Mesenchymal stem cell (in vitro differentiated cells and primary cell): ENCODE measurements around the gene FARS2.

Experiments used
- DNase-seq: peaks from one replicate; pipeline ENCODE4 v3.0.0-alpha.2; 2013
- H2AFZ ChIP-seq: one replicate; pipeline ENCODE4 v1.6.1; 2013; ENCODE audit warnings: low read depth, mild to moderate bottlenecking, control low read depth, inconsistent platforms, low read length, moderate library complexity
- H2AK5ac ChIP-seq: 2 replicates; pipeline ENCODE4 v1.6.1; 2013; ENCODE audit warnings: low read length, moderate library complexity, mild to moderate bottlenecking, inconsistent platforms; ENCODE audit not compliant: severe bottlenecking
- H2BK120ac ChIP-seq: one replicate; pipeline ENCODE4 v1.6.1; 2013; ENCODE audit warnings: low read depth, mild to moderate bottlenecking, inconsistent platforms, low read length, moderate library complexity
- H2BK12ac ChIP-seq, 2 experiments: one replicate each; pipeline ENCODE4 v1.6.1; 2013; ENCODE audit warnings: inconsistent platforms in 2 of 2, low read length in 2 of 2, mild to moderate bottlenecking in 2 of 2, moderate library complexity in 2 of 2, control low read depth in 1 of 2
- H2BK15ac ChIP-seq: one replicate; pipeline ENCODE4 v1.6.1; 2013; ENCODE audit warnings: mild to moderate bottlenecking, low read depth, inconsistent platforms; ENCODE audit not compliant: poor library complexity, severe bottlenecking
- H2BK5ac ChIP-seq: 2 replicates; pipeline ENCODE4 v1.6.1; 2013; ENCODE audit warnings: low read depth, mild to moderate bottlenecking, low read length, control low read depth, inconsistent platforms; ENCODE audit not compliant: poor library complexity, severe bottlenecking
- H3K14ac ChIP-seq, 2 experiments: one replicate each; pipeline ENCODE4 v1.6.1; 2013; ENCODE audit warnings: inconsistent platforms in 2 of 2, low read length in 2 of 2, control low read depth in 1 of 2, mild to moderate bottlenecking in 1 of 2, moderate library complexity in 1 of 2
- H3K18ac ChIP-seq, 2 experiments: one replicate each; pipeline ENCODE4 v1.6.1; 2013; ENCODE audit warnings: inconsistent platforms in 2 of 2, low read length in 2 of 2, control low read depth in 1 of 2, low read depth in 1 of 2, mild to moderate bottlenecking in 1 of 2
- H3K23ac ChIP-seq, 2 experiments: one replicate each; pipeline ENCODE4 v1.6.1; 2013; ENCODE audit warnings: inconsistent platforms in 2 of 2, low read length in 2 of 2, mild to moderate bottlenecking in 2 of 2, moderate library complexity in 2 of 2, control low read depth in 1 of 2
- H3K27ac ChIP-seq: 2 replicates; pipeline ENCODE4 v1.5.1; 2013; ENCODE audit warnings: mild to moderate bottlenecking, moderate library complexity, low read length, control low read depth, inconsistent platforms; ENCODE audit not compliant: poor library complexity, severe bottlenecking
- H3K27me3 ChIP-seq, 2 experiments: 2 replicates each; pipeline versions ENCODE4 v1.6.1 to v1.7.0; 2013; ENCODE audit warnings: low read length in 2 of 2, mild to moderate bottlenecking in 2 of 2, moderate library complexity in 2 of 2, control low read depth in 1 of 2, inconsistent platforms in 1 of 2; ENCODE audit not compliant: control insufficient read depth in 1 of 2, insufficient read depth in 1 of 2
- H3K36me3 ChIP-seq, 2 experiments: 2 replicates each; pipeline versions ENCODE4 v1.6.1 to v1.7.0; 2013; ENCODE audit warnings: low read length in 2 of 2, control low read depth in 1 of 2, inconsistent platforms in 1 of 2, low read depth in 1 of 2, mild to moderate bottlenecking in 1 of 2; ENCODE audit not compliant: insufficient read depth in 2 of 2, control insufficient read depth in 1 of 2
- H3K4ac ChIP-seq, 2 experiments: one replicate each; pipeline ENCODE4 v1.6.1; 2013; ENCODE audit warnings: inconsistent platforms in 2 of 2, low read length in 2 of 2, mild to moderate bottlenecking in 2 of 2, moderate library complexity in 2 of 2, control low read depth in 1 of 2, low read depth in 1 of 2
- H3K4me1 ChIP-seq: 2 replicates; pipeline ENCODE4 v1.6.1; 2013; ENCODE audit warnings: low read depth, low read length, control low read depth; ENCODE audit not compliant: control insufficient read depth, insufficient read depth
- H3K4me2 ChIP-seq: 2 replicates; pipeline ENCODE4 v1.6.1; 2013; ENCODE audit warnings: low read length, mild to moderate bottlenecking, inconsistent platforms; ENCODE audit not compliant: poor library complexity, severe bottlenecking
- H3K4me3 ChIP-seq, 2 experiments: 2 replicates each; pipeline versions ENCODE4 v1.5.1 to v1.7.0; 2013; ENCODE audit warnings: low read length in 2 of 2, mild to moderate bottlenecking in 2 of 2, control low read depth in 1 of 2, low read depth in 1 of 2; ENCODE audit not compliant: insufficient read depth in 1 of 2
- H3K79me1 ChIP-seq: replicated peaks from 2 replicates; pipeline ENCODE4 v1.6.1; 2013; ENCODE audit warnings: mild to moderate bottlenecking, control low read depth, low read length, inconsistent platforms; ENCODE audit not compliant: poor library complexity, severe bottlenecking
- H3K9ac ChIP-seq: 2 replicates; pipeline ENCODE4 v1.7.0; 2013; ENCODE audit warnings: mild to moderate bottlenecking, low read length, moderate library complexity
- H3K9me3 ChIP-seq: 2 replicates; pipeline ENCODE4 v1.7.0; 2013; ENCODE audit warnings: mild to moderate bottlenecking, low read length; ENCODE audit not compliant: control insufficient read depth
- H4K8ac ChIP-seq: one replicate; pipeline ENCODE4 v1.6.1; 2013; ENCODE audit warnings: inconsistent platforms, mild to moderate bottlenecking, low read length, moderate library complexity
- H4K91ac ChIP-seq: one replicate; pipeline ENCODE4 v1.6.1; 2013; ENCODE audit warnings: mild to moderate bottlenecking, low read length, inconsistent platforms
- WGBS: methylation state at CpG from one replicate; pipeline ENCODE4 v1.1.7; 2013; ENCODE audit warnings: mixed read lengths; 5-methylcytosine and 5-hydroxymethylcytosine counted together

The FARS2 gene

DNA sequence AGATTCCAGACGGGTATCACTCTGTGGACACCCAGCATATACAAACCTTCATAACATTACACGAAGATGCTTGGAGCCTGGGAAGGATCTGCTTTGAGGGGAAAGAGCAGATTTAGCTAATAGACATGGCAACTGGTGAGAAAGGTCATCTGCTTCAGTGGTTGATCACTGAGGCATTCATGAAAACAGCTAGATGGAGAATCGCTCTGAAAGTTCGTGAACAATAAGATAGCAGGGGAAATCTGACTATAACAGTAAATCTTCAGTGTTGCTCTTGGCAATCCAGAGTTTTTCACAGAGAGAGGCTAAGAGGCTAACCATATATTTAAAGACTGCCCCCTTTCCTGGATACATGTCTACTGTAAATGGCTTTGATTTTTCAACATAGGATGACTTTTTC, 245.3 kb downstream of the FARS2 start:
- Histone ChIP-seq H3K27ac (peak overlapping the region; percentile 3), H2BK120ac (no peak overlapping the region), H4K8ac (no peak overlapping the region), H2AK5ac (no peak overlapping the region), H2BK5ac (no peak overlapping the region), H4K91ac (no peak overlapping the region), H2BK12ac (no peak overlapping the region), H3K4me1 (peaks cover 14% of the 10 kb centered on the region), H3K27me3 (no peaks in the 10 kb centered on the region), H3K9me3 (no peaks in the 10 kb centered on the region), H3K4me2 (no peak overlapping the region), H3K4me3 (no peak overlapping the region), H3K36me3 (no peaks in the 10 kb centered on the region), H3K9ac (no peak overlapping the region), H2AFZ (no peak overlapping the region), H3K4ac (no peak overlapping the region), H3K14ac (no peak overlapping the region), H3K18ac (peak overlapping the region in 1 of 2 experiments; percentile 66), H2BK15ac (no peak overlapping the region), H3K79me1 (peaks cover 12% of the 10 kb centered on the region), H3K23ac (no peak overlapping the region)
- no peak for DNase-seq
- 83% methylated on average over 4 of the region's 4 CpGs for WGBS

DNA sequence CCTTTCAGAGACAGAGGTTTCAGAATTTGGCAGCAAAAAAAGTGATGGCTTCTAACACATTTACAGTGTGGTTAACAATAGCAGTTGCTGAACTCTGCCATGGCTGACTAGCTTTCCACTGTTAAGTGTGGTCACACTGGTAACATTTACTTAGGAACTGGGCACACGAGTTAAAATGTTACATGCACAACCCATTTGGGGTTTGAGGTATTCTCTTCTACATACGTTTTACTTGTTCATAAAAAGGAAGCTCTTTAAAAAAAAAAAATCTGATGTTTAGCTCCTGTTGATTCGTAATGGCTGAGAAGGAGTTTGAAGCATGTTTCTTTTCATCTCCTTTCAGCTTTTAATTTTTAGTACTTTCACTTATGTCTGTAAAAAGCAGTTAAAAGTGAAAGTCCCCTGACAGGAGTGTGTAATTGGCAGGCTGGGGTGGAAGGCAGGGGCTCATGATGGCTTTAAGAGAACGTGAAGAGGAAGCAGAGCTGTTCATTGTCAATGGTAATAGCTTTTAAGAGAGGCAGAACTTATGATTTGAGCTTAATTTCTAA, 245.9 kb downstream of the FARS2 start:
- Histone ChIP-seq H3K4ac (peak overlapping the region; percentile 35 to 49), H3K4me1 (peaks cover 14% of the 10 kb centered on the region), H4K91ac (no peak overlapping the region), H2AFZ (no peak overlapping the region), H4K8ac (no peak overlapping the region), H3K23ac (no peak overlapping the region), H3K36me3 (no peaks in the 10 kb centered on the region), H3K14ac (no peak overlapping the region), H3K4me2 (peak overlapping the region; percentile 40), H3K9me3 (no peaks in the 10 kb centered on the region), H3K27ac (peak overlapping the region; percentile 14), H2AK5ac (peak overlapping the region; percentile 57), H3K18ac (peak overlapping the region in 1 of 2 experiments; percentile 66), H3K27me3 (no peaks in the 10 kb centered on the region), H3K79me1 (peaks cover 10% of the 10 kb centered on the region), H3K4me3 (no peak overlapping the region), H2BK12ac (no peak overlapping the region), H3K9ac (no peak overlapping the region), H2BK120ac (no peak overlapping the region), H2BK15ac (no peak overlapping the region), H2BK5ac (no peak overlapping the region)
- DNase-seq, result no peak
- WGBS, result 83% methylated on average over 2 of the region's 4 CpGs

GRCh38 chr6:5509106-5509505, 247.8 kb downstream of the FARS2 start:
- H3K36me3 ChIP-seq, result no peaks in the 10 kb centered on the region
- H3K4ac ChIP-seq, result no peak overlapping the region
- no peak overlapping the region for H2BK5ac ChIP-seq
- peaks cover 14% of the 10 kb centered on the region for H3K4me1 ChIP-seq
- no peak overlapping the region for H4K8ac ChIP-seq
- no peak overlapping the region for H3K4me2 ChIP-seq
- peak overlapping the region in 1 of 2 experiments; percentile 19 for H3K18ac ChIP-seq
- no peak overlapping the region for H2AFZ ChIP-seq
- H2BK15ac ChIP-seq, result no peak overlapping the region
- H3K14ac ChIP-seq, result no peak overlapping the region
- no peaks in the 10 kb centered on the region for H3K27me3 ChIP-seq
- H4K91ac ChIP-seq, result no peak overlapping the region
- H2BK12ac ChIP-seq, result no peak overlapping the region
- H3K79me1 ChIP-seq, result peaks cover 10% of the 10 kb centered on the region
- H3K27ac ChIP-seq, result no peak overlapping the region
- H3K9me3 ChIP-seq, result no peaks in the 10 kb centered on the region
- no peak overlapping the region for H3K4me3 ChIP-seq
- 93% methylated on average over 8 of the region's 8 CpGs for WGBS
- no peak overlapping the region for H2BK120ac ChIP-seq
- no peak for DNase-seq
- H3K9ac ChIP-seq, result no peak overlapping the region
- no peak overlapping the region for H2AK5ac ChIP-seq
- H3K23ac ChIP-seq, result no peak overlapping the region

GRCh38 chr6:5510331-5511133, 249.2 kb downstream of the FARS2 start:
- Histone ChIP-seq H3K79me1 (peaks cover 10% of the 10 kb centered on the region), H2BK12ac (peak overlapping the region in 1 of 2 experiments; percentile 7), H3K36me3 (no peaks in the 10 kb centered on the region), H3K4me3 (no peak overlapping the region), H2BK5ac (no peak overlapping the region), H4K8ac (peak overlapping the region; percentile 33), H2AFZ (no peak overlapping the region), H3K27ac (no peak overlapping the region), H3K18ac (peak overlapping the region; percentile 13 to 15), H2BK15ac (no peak overlapping the region), H2BK120ac (no peak overlapping the region), H3K4ac (no peak overlapping the region), H2AK5ac (no peak overlapping the region), H3K27me3 (no peaks in the 10 kb centered on the region), H3K14ac (peak overlapping the region in 1 of 2 experiments; percentile 9), H4K91ac (no peak overlapping the region), H3K9me3 (no peaks in the 10 kb centered on the region), H3K23ac (no peak overlapping the region), H3K4me2 (no peak overlapping the region), H3K4me1 (peaks cover 14% of the 10 kb centered on the region), H3K9ac (no peak overlapping the region)
- DNase-seq, result no peak
- WGBS, result 93% methylated on average over 24 of the region's 24 CpGs
